K562 treated with DMSO at 1 percent for 12 hours (cell line): Measurements from ENCODE around the gene PEA15. TPM values are rescaled to one million over a fixed set of nuclear protein-coding genes. Genes with fewer than 3 reads are reported as not detected.

Experiments used
- total RNA-seq: library from RNA; unstranded; fragments of 300-600 nt; gene quantifications from 2 replicates; pipeline ENCODE4 v1.2.3, GENCODE V29; 2022; ENCODE audit not compliant: insufficient read depth

The PEA15 gene
- total RNA-seq, result 38.5 and 63.8 TPM in 2 replicates

DNA sequence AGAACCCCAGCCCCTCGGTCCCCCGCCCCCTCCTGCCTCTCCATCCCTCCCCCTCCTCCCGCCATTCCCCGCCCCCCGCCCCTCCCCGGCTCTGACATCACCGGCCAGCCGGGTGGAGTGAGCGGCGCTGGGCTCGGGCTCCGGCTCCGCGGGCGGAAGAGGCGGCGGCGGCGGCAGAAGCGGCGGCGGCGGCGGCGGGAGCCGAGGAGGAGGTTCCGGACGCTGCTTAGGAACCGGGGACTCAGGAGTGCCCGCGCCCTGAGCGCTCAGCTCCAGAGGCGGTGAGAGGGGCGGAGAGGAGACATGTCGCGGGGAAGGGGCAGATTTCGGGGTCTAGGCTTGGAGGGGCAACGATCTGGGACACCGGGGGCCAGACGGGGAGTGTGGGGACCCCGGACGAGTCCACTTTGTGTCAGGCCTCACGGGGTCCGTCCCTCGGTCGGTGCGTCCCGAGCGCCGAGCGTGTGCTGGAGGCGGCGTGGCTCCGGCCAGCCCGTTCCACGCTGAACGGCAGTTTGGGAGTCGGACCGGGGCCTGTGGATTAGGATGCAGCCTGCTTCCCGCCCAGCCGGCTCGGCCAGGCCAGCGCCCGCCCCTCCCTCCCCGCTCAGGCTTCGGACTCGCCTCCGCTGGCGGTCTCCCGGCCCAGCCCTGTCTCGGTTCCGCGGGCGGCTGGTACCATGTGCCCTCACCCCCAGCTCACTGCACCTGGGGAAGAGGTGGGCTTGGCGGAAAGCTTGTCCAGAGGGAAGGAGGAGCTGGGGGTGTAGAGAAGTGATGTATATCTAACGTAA lies at the start of gene PEA15:
Gene PEA15, plus strand, starts transcription at position 143 of the 794 bp plus-strand sequence. CDS start 6,161 bp downstream, outside the sequence.

DNA sequence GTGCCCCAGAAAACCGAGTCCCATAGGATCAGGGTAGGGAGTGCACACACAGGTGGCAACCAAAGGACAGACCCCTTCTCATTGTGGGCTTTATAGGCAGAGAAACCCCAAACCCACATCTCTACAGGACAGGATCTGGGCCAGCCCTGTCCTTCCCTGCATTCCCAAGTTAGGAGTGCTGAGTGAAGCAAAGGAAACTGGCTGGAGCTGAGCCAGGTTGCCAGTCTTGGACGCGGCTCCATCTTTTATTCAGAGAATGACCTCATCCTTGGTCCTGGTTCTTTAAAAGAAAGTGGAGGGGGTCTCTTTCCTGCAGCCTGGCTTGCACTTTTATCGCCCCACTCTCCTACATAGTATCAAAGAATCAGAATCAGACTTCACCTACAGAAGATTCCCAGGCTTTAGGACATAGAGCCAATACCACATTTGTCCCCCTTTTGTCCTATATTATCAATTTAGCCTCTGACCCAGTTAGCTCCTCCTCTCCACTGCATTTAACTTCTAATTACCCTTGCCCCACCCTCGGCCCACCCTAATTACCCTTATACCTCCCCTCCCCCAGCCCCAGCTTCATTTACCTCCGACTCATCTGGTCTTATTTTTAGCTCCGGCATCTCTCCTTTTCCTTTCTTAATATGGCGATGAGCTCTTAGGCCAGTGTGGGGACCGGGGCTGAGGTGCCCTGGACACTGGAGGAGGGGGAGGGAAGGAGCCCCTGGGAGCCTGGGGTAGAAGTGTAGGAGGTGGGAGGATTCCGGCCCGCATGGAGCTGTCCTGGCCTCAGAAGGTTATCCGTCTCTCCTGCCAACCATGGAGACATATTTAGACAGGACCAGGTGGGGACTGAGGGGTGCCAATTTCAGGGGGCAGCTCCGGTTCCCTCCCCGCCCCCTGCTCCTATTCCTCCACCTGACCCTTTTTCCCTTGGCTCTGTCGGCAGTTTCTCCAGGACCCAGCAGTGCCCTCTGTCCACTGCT lies 15.2 kb upstream of the PEA15 start, which contains the start of gene CASQ1:
Gene CASQ1, plus strand, starts transcription at position 927 of the 977 bp plus-strand sequence. CDS start 177 bp downstream, outside the sequence.

DNA sequence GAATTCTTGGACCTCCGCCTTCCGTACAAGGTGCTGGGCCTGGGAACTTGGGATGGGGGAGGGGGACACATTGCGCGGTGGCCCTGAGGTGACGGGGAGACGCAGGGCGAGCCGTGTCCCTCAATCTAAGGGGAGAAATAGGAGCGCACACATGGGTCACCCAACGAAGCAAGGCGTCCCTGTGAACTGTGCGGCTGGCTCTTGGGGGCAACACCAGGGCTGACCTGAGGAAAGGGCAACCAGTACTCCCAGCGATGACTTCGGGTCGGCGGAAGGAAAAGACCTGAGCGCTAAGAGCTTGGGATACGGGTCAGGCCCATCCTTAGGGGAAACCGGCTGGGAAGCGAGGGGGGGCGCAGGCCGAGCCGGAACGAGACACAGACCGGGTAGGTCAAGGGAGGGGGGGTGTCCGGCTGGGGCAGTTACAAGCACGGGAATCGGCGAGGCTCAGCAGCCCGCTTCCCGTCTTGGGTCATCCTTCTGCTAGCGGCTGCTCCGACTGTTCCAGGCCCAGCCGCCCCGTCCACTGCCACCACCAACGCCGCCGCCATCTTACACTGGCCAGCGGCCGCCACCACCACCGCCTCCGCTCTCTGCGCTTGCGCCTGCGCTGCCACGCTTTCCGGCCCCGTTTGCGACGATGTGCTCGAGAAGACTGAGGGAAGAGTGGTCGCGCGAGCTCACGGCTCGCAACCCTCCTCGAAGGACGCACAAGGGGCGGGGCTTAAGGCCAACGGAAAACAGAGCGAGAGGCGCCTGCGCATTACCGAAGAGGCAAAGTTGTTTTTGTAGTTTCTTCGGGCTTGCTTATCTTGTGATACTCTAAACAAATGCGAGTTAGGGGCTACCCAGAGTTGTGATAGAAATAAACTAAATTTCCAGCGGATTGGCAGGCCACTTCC lies 57.0 kb downstream of the PEA15 start, which contains the start of gene DCAF8:
Gene DCAF8, minus strand, starts transcription at position 657 of the 902 bp plus-strand sequence. CDS start 18,541 bp downstream, outside the sequence.

Other genes starting within 250 kb of the PEA15 start
- 1.6 and 3.5 TPM in 2 replicates for gene PIGM, start 173.4 kb upstream of the PEA15 start, total RNA-seq
- not detected in 2 replicates for gene KCNJ10, start 135.2 kb upstream of the PEA15 start, total RNA-seq
- gene KCNJ9, start 123.8 kb upstream of the PEA15 start, total RNA-seq, result not detected in 2 replicates
- gene IGSF8, start 106.8 kb upstream of the PEA15 start, total RNA-seq, result 20.7 and 21.0 TPM in 2 replicates
- gene ATP1A2, start 89.6 kb upstream of the PEA15 start, total RNA-seq, result not detected in 2 replicates
- not detected in 2 replicates for gene ATP1A4, start 53.8 kb upstream of the PEA15 start, total RNA-seq
- gene CASQ1, start 14.8 kb upstream of the PEA15 start, total RNA-seq, result 0.46 and 0.50 TPM in 2 replicates
- gene DCAF8, start 57.2 kb downstream of the PEA15 start, total RNA-seq, result 43.0 and 102 TPM in 2 replicates
- 23.4 and 40.9 TPM in 2 replicates for gene PEX19, start 79.7 kb downstream of the PEA15 start, total RNA-seq
- 104 and 208 TPM in 2 replicates for gene COPA, start 137.9 kb downstream of the PEA15 start, total RNA-seq
- 40.5 and 99.2 TPM in 2 replicates for gene NCSTN, start 138.0 kb downstream of the PEA15 start, total RNA-seq
- 0.52 and 0.88 TPM in 2 replicates for gene NHLH1, start 161.7 kb downstream of the PEA15 start, total RNA-seq
- gene VANGL2, start 195.2 kb downstream of the PEA15 start, total RNA-seq, result 2.3 and 7.0 TPM in 2 replicates